Coronary artery (tissue), 2 donors: ENCODE data around the gene APRT.

Experiments used
- DNase-seq: peaks from one replicate; pipeline ENCODE4 v3.0.0-alpha.2; 2017; ENCODE audit warnings: low spot score
- H3K27ac ChIP-seq, 2 donors: fragments of 200-600 bp; sonication (generic); one replicate each; pipeline ENCODE4 v1.5.1; 2016 to 2019
- H3K4me3 ChIP-seq: fragments of 200-600 bp; sonication (generic); 2 replicates; pipeline ENCODE4 v1.5.1; 2016; ENCODE audit warnings: mild to moderate bottlenecking, moderate library complexity
- CTCF ChIP-seq: fragments of 200-600 bp; sonication (generic); IDR thresholded peaks from one replicate; pipeline ENCODE4 v1.5.1; 2019; ENCODE audit warnings: antibody characterized with exemption

The APRT gene

GRCh38 chr16:88830783-88831182 is 19.1 kb upstream of the APRT start:
- no peak for TF ChIP-seq CTCF
- no peak for DNase-seq
- Histone ChIP-seq H3K27ac (no peak overlapping the region), H3K4me3 (no peak overlapping the region)

GRCh38 chr16:88830258-88830657 is 18.5 kb upstream of the APRT start:
- Histone ChIP-seq H3K27ac (no peak overlapping the region), H3K4me3 (no peak overlapping the region)
- TF ChIP-seq CTCF: no peak
- DNase-seq: no peak

GRCh38 chr16:88828711-88829110 is 17.0 kb upstream of the APRT start:
- no peak for TF ChIP-seq CTCF
- Histone ChIP-seq H3K27ac (no peak overlapping the region), H3K4me3 (no peak overlapping the region)
- no peak for DNase-seq

- H3K4me3 ChIP-seq: no peak overlapping the region
- H3K27ac ChIP-seq: no peak overlapping the region
- no peak for TF ChIP-seq CTCF
- DNase-seq: no peak
Measured at GRCh38 chr16:88827727-88828126, 16.0 kb upstream of the APRT start.

- TF ChIP-seq CTCF: no peak
- Histone ChIP-seq H3K4me3 (no peak overlapping the region), H3K27ac (no peak overlapping the region)
- no peak for DNase-seq
Measured at GRCh38 chr16:88826070-88826840, 14.5 kb upstream of the APRT start.

DNA sequence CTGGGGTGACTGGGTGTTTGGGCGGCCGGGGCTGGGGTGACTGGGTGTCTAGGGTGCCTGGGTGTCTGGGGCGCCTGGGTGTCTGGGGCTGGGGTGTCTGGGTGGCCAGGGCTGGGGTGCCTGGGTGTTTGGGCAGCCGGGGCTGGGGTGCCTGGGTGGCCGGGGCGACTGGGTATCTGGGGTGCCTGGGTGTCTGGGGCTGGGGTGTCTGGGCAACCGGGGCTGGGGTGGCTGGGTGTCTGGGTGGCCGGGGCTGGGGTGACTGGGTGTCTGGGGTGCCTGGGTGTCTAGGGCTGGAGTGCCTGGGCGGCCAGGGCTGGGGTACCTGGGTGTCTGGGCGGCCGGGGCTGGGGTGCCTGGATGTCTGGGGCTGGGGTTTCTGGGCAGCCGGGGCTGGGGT is 13.4 kb upstream of the APRT start:
- no peak for TF ChIP-seq CTCF
- Histone ChIP-seq H3K27ac (no peak overlapping the region), H3K4me3 (no peak overlapping the region)
- DNase-seq: no peak
